ENCODE data around the gene INHBA.

Gene INHBA

GRCh38 chr7:41637049-41637448 lies 65.8 kb downstream of the INHBA start:
- H3K4me3 ChIP-seq (ENCODE audit: low read length), result no peak overlapping the region
- TF ChIP-seq ZNF274 (IDR thresholded peaks at IDR 0.05; ENCODE audit: low read depth, low read length), result no peak

Data from GM08714 (cell line).